Measurements from ENCODE around the gene NMNAT2.

GRCh38 chr1:183318433-183318832 is 99.7 kb downstream of the NMNAT2 start:
- TF ChIP-seq, protein P1, sequence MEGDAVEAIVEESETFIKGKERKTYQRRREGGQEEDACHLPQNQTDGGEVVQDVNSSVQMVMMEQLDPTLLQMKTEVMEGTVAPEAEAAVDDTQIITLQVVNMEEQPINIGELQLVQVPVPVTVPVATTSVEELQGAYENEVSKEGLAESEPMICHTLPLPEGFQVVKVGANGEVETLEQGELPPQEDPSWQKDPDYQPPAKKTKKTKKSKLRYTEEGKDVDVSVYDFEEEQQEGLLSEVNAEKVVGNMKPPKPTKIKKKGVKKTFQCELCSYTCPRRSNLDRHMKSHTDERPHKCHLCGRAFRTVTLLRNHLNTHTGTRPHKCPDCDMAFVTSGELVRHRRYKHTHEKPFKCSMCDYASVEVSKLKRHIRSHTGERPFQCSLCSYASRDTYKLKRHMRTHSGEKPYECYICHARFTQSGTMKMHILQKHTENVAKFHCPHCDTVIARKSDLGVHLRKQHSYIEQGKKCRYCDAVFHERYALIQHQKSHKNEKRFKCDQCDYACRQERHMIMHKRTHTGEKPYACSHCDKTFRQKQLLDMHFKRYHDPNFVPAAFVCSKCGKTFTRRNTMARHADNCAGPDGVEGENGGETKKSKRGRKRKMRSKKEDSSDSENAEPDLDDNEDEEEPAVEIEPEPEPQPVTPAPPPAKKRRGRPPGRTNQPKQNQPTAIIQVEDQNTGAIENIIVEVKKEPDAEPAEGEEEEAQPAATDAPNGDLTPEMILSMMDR (conservative IDR thresholded peaks at IDR 0.05; ENCODE audit: low read length): 0 out of 2 replicates have a peak, but pooled peaks have one; percentile 19
- no peak for TF ChIP-seq EZH2phosphoT487 (IDR thresholded peaks at IDR 0.05; ENCODE audit: borderline replicate concordance, low read depth, low read length)

Data from OCI-LY7 (cell line).